Measurements from ENCODE around the gene CDKN2B-AS1. TPM values are rescaled to one million over a fixed set of nuclear protein-coding genes. Genes with fewer than 3 reads are reported as not detected.

The CDKN2B-AS1 gene
- total and polyA plus RNA-seq, 2 of the 13 experiments (the other 11 are each of a cell fraction or from before 2014, with no cell fraction given), result 0.64 to 2.3 TPM

DNA sequence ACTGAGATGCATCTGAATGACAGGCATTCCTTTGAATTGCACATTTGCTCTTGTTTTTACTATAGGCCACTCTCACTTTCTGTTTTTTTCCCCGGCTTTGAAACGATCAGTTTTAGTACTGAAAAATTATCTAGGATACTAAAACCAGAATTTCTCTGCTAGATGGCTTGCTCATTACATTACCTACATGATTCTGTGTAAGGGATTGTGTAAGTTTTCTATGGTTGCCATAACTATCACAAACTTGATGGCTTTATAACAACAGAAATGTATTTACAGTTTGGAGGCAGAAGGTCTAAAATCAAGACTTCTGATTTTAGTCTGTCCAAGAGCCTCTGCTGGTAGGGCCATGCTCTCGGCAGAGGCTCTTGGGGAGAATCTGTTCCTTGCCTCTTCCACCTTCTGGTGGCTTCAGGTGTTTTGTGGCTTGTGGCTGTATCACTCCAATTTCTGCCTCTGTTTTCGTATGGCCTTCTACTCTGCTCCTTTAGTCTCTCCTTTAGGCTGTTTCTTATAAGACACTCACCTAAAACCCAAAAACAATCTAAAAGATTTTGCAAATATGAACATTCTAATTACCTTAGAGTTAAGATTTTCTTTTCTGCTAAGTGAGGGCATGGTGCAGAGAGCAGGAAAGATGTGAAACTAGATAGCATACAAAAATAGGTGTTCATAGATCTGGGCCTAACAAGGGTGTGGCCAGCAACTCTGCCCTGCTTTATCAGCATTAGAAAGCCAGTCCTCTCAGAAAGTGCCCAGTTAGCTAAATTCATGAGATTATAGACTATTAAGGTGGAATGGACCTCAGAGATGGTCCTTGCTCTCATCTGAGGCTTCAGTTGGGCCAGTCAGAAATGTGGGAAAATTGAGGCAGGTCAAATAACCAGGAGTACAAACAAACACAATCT lies 107.8 kb downstream of the CDKN2B-AS1 start (continued):
- TF ChIP-seq, protein P1, sequence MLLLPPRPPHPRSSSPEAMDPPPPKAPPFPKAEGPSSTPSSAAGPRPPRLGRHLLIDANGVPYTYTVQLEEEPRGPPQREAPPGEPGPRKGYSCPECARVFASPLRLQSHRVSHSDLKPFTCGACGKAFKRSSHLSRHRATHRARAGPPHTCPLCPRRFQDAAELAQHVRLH (CRISPR knock-in tag; IDR thresholded peaks at IDR 0.05; ENCODE audit: borderline replicate concordance, low read depth), result no peak
- TF ChIP-seq ZNF766 (CRISPR knock-in tag; IDR thresholded peaks at IDR 0.05; ENCODE audit: borderline replicate concordance) (no peak), ZSCAN31 (CRISPR knock-in tag; IDR thresholded peaks at IDR 0.05; ENCODE audit: low read depth) (no peak), HNRNPK (IDR thresholded peaks at IDR 0.05; ENCODE audit: low read depth, low read length, poor library complexity, severe bottlenecking) (no peak)
- TF ChIP-seq, protein P2, sequence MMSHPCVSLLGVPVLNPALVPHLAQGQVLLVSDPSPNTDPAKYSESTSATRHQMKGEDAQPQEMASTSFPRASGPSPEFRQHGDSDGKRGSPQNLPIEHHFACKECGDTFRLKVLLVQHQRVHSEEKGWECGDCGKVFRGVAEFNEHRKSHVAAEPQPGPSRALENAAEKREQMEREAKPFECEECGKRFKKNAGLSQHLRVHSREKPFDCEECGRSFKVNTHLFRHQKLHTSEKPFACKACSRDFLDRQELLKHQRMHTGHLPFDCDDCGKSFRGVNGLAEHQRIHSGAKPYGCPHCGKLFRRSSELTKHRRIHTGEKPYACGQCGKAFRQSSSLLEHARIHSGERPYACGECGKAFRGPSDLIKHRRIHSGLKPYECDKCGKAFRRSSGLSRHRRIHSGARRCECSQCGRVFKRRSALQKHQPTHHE (CRISPR knock-in tag; IDR thresholded peaks at IDR 0.05; ENCODE audit: borderline replicate concordance), result no peak

DNA sequence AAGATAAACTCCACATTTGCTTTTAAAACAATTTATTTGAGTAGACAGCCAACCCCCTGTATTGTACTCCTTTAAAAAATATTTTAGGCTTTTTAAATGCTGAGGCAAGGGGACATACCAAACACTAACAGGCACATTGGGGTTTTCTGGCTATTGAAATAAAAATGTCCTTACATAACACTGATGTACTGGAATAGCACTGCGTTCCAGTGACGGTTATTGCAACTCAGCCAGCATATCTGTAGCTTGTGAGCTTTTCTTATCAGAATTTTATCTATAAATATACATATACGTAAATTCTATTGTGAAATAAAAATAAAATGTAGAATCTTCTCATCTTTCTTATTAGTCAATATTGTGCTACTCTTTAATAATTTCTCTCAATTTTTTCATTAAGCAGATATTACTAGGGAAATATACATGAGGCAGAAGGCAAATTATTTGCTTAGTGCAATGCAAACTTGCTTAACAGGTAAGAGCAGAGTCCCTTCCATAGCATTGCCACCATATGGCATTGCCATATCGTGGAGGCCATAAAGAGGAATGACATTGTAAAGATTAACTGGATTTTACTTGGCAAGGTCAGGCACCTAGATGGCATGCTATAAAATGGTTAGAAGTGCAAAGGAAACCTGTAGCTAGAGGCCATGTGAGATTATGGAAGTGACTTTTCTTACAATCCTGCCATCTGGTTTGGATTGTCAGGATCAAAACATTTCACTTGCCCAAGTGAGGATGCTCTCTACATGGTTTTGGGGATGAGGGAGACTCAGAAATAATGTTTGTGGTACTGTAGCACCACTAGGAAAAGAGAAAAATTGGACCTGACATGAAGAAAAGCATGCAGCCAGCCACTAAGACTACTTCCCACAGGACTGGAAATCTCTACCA lies 109.3 kb downstream of the CDKN2B-AS1 start:
- H3K27ac ChIP-seq (ENCODE audit: extremely low read length, insufficient read depth, low read length), result no peak overlapping the region
- no peaks in the 10 kb centered on the region for H3K4me1 ChIP-seq (ENCODE audit: insufficient read depth, low read length)
- no peak overlapping the region for H3K9ac ChIP-seq (ENCODE audit: insufficient read depth, low read depth, low read length)
- H2AFZ ChIP-seq (ENCODE audit: low read length), result no peak overlapping the region
- in situ Hi-C loops (cut with HindIII; ENCODE audit: extremely low pct_ligation_motif_present, low pct_unique_long_range_greater_than_20kb), result no loop called here
- WGBS (ENCODE audit: low lambda C conversion rate), result 26% methylated on average over 4 of the region's 4 CpGs
- H4K20me1 ChIP-seq (ENCODE audit: insufficient read depth, low read length), result no peaks in the 10 kb centered on the region; the same call in 1 of the 2 replicates
- ChIA-PET POLR2A (interaction anchor here (0.6 kb wide), 1 partner anchor 14 kb away, joined by 3 read pairs; no protein-coding TSS in a partner anchor), CTCF (ENCODE audit: low intra/inter-chr PET ratio, low total read pairs) (no interaction called here)
- H3K27me3 ChIP-seq (ENCODE audit: control insufficient read depth in 1 of 2, insufficient read depth in 2 of 2, low read length in 2 of 2), result no peaks in the 10 kb centered on the region
- H3K79me2 ChIP-seq (ENCODE audit: insufficient read depth, low read length), result no peaks in the 10 kb centered on the region
- no peaks in the 10 kb centered on the region for H3K36me3 ChIP-seq (replicated peaks in 1 of 2; ENCODE audit: control insufficient read depth in 1 of 2, insufficient read depth in 2 of 2, low read length in 2 of 2)
- H3K9me3 ChIP-seq (ENCODE audit: low read length), result no peaks in the 10 kb centered on the region
- intact Hi-C loops (cut with micrococcal nuclease; ENCODE audit: unreplicated experiment), result no loop called here
- no peak overlapping the region for H3K4me2 ChIP-seq (ENCODE audit: low read depth, low read length)
- DNase-seq (ENCODE audit: low spot score), result no peak
- ATAC-seq, result no peak
- no peak for FAIRE-seq
- no TSS peak for BruUV-seq (replicated peaks)
- H3K4me3 ChIP-seq (replicated peaks in 1 of 3; ENCODE audit: insufficient read depth in 1 of 3, low read depth in 2 of 3, low read length in 3 of 3), result no peak overlapping the region
- no peak for TF ChIP-seq ZNF235 (CRISPR knock-in tag; IDR thresholded peaks at IDR 0.05; ENCODE audit: borderline replicate concordance)
- TF ChIP-seq ZNF501 (CRISPR knock-in tag; IDR thresholded peaks at IDR 0.05), result no peak
- TF ChIP-seq ZNF792 (CRISPR knock-in tag; IDR thresholded peaks at IDR 0.05), result no peak
- TF ChIP-seq MEF2D (CRISPR knock-in tag; IDR thresholded peaks at IDR 0.05), result no peak
- no peak for TF ChIP-seq MYC (CRISPR knock-in tag; IDR thresholded peaks at IDR 0.05; ENCODE audit: borderline replicate concordance)
- TF ChIP-seq HOXA3 (CRISPR knock-in tag; IDR thresholded peaks at IDR 0.05), result no peak
- TF ChIP-seq, protein P3, sequence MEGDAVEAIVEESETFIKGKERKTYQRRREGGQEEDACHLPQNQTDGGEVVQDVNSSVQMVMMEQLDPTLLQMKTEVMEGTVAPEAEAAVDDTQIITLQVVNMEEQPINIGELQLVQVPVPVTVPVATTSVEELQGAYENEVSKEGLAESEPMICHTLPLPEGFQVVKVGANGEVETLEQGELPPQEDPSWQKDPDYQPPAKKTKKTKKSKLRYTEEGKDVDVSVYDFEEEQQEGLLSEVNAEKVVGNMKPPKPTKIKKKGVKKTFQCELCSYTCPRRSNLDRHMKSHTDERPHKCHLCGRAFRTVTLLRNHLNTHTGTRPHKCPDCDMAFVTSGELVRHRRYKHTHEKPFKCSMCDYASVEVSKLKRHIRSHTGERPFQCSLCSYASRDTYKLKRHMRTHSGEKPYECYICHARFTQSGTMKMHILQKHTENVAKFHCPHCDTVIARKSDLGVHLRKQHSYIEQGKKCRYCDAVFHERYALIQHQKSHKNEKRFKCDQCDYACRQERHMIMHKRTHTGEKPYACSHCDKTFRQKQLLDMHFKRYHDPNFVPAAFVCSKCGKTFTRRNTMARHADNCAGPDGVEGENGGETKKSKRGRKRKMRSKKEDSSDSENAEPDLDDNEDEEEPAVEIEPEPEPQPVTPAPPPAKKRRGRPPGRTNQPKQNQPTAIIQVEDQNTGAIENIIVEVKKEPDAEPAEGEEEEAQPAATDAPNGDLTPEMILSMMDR (CRISPR knock-in tag; IDR thresholded peaks at IDR 0.05), result no peak
- TF ChIP-seq FOXM1 (CRISPR knock-in tag; IDR thresholded peaks at IDR 0.05), result no peak
- TF ChIP-seq ZNF556 (CRISPR knock-in tag; IDR thresholded peaks at IDR 0.05; ENCODE audit: borderline replicate concordance), result no peak

Data from HepG2 (cell line).